ENCODE measurements around the gene TLDC2. TPM values are rescaled to one million over a fixed set of nuclear protein-coding genes. Genes with fewer than 3 reads are reported as not detected.

Gene TLDC2
- total and polyA plus RNA-seq, 12 donors = 0.10 to 0.33 (median 0.26) TPM; not detected in 8

DNA sequence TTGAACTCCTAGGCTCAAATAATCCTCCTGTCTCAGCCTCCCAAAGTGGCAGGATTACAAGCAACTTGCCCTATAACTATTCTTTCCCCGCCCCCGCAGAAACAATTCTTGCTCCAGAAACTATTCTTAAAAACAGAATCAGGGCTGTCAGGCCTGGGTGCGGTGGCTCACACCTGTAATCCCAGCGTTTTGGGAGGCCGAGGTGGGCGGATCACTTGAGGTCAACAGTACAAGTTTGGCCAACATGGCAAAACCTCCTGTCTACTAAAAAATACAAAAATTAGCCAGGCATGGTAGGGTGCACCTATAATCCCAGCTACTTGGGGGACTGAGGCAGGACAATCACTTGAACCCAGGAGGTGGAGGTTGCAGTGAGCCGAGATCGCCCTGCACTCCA, 44.4 kb downstream of the TLDC2 start:
- no peaks in the 10 kb centered on the region for H3K4me1 ChIP-seq (replicated peaks in 1 of 2)
- no peak overlapping the region for H3K4me3 ChIP-seq
- H3K27me3 ChIP-seq = no peaks in the 10 kb centered on the region
- H3K9me3 ChIP-seq (replicated peaks in 1 of 3) = no peaks in the 10 kb centered on the region
- intact Hi-C loops (cut with DNase I) = no loop called here
- 87 to 95% (median 92%) methylated on average over 7 to 8 of the region's 8 CpGs for WGBS, 4 donors
- H3K36me3 ChIP-seq (replicated peaks in 1 of 2) = peaks cover 0 to 62% of the 10 kb centered on the region in 2 donors
- TF ChIP-seq, protein P1, sequence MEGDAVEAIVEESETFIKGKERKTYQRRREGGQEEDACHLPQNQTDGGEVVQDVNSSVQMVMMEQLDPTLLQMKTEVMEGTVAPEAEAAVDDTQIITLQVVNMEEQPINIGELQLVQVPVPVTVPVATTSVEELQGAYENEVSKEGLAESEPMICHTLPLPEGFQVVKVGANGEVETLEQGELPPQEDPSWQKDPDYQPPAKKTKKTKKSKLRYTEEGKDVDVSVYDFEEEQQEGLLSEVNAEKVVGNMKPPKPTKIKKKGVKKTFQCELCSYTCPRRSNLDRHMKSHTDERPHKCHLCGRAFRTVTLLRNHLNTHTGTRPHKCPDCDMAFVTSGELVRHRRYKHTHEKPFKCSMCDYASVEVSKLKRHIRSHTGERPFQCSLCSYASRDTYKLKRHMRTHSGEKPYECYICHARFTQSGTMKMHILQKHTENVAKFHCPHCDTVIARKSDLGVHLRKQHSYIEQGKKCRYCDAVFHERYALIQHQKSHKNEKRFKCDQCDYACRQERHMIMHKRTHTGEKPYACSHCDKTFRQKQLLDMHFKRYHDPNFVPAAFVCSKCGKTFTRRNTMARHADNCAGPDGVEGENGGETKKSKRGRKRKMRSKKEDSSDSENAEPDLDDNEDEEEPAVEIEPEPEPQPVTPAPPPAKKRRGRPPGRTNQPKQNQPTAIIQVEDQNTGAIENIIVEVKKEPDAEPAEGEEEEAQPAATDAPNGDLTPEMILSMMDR (IDR thresholded peaks at IDR 0.05) = no peak
- TF ChIP-seq POLR2A (IDR thresholded peaks at IDR 0.05) = no peak
- no peak for DNase-seq
- no peak overlapping the region for H3K27ac ChIP-seq

GRCh38 chr20:36924167-36925045, 48.5 kb downstream of the TLDC2 start:
- H3K9me3 ChIP-seq (replicated peaks in 1 of 3) = no peaks in the 10 kb centered on the region
- intact Hi-C loops (cut with DNase I) = no loop called here
- no peak for TF ChIP-seq POLR2A (IDR thresholded peaks at IDR 0.05)
- TF ChIP-seq, protein P1 (IDR thresholded peaks at IDR 0.05) = no peak
- no peaks in the 10 kb centered on the region for H3K27me3 ChIP-seq
- peak in 1 of 7 donors; percentile 46 for DNase-seq
- WGBS, 4 donors = 87 to 90% (median 88%) methylated on average over 9 of the region's 9 CpGs
- peaks cover 0 to 64% of the 10 kb centered on the region in 2 donors for H3K36me3 ChIP-seq (replicated peaks in 1 of 2)
- no peak overlapping the region for H3K4me3 ChIP-seq
- no peak overlapping the region for H3K27ac ChIP-seq
- peaks cover 0 to 4% of the 10 kb centered on the region in 2 donors for H3K4me1 ChIP-seq (replicated peaks in 1 of 2)

- no peak overlapping the region for H3K27ac ChIP-seq
- peaks cover 0 to 69% of the 10 kb centered on the region in 2 donors for H3K36me3 ChIP-seq (replicated peaks in 1 of 2)
- intact Hi-C loops (cut with DNase I) = no loop called here
- H3K27me3 ChIP-seq = no peaks in the 10 kb centered on the region
- no peak overlapping the region for H3K4me3 ChIP-seq
- no peaks in the 10 kb centered on the region for H3K9me3 ChIP-seq (replicated peaks in 1 of 3)
- 70 to 84% (median 80%) methylated on average over 2 of the region's 2 CpGs for WGBS, 4 donors
- no peak for TF ChIP-seq POLR2A (IDR thresholded peaks at IDR 0.05)
- TF ChIP-seq, protein P1 (IDR thresholded peaks at IDR 0.05) = no peak
- H3K4me1 ChIP-seq (replicated peaks in 1 of 2) = peaks cover 0 to 9% of the 10 kb centered on the region in 2 donors
- DNase-seq = no peak
These were observed 49.3 kb downstream of the TLDC2 start for GRCh38 chr20:36925234-36925633.

GRCh38 chr20:36926653-36927200, 50.8 kb downstream of the TLDC2 start:
- DNase-seq = no peak
- no peaks in the 10 kb centered on the region for H3K9me3 ChIP-seq (replicated peaks in 1 of 3)
- H3K36me3 ChIP-seq (replicated peaks in 1 of 2) = peaks cover 0 to 75% of the 10 kb centered on the region in 2 donors
- WGBS, 4 donors = 83 to 86% (median 84%) methylated on average over 6 of the region's 6 CpGs
- intact Hi-C loops (cut with DNase I) = no loop called here
- H3K4me1 ChIP-seq (replicated peaks in 1 of 2) = peaks cover 0 to 23% of the 10 kb centered on the region in 2 donors
- H3K27ac ChIP-seq = no peak overlapping the region
- H3K27me3 ChIP-seq = no peaks in the 10 kb centered on the region
- H3K4me3 ChIP-seq = no peak overlapping the region
- no peak for TF ChIP-seq POLR2A (IDR thresholded peaks at IDR 0.05)
- TF ChIP-seq, protein P1 (IDR thresholded peaks at IDR 0.05) = no peak
